GM21447 (cell line): ENCODE results near the gene MACROD2.

ENCODE experiments used
- ATAC-seq: cut with Tn5 transposase; IDR thresholded peaks from one replicate; pipeline ENCODE4 v1.9.1; 2021; ENCODE audit not compliant: unreplicated experiment

The MACROD2 gene

DNA sequence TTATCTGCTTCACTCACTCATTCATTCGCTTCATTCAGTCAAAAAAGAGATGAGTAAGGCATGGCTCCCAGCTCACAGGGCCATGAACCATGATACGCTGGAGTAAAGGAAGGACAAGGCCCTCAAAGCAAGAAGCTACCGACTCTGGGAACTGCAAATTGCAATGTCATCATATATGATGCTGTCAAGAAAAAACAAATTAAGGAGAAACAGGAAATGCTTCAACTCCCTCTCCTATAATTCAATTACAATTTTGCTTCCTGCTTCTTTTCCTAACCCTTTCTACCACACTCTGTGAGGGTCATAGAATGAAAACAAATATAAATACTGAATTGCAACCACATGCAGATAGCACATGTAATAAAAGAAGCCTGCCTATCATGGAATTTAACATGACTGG lies 1067.8 kb downstream of the MACROD2 start:
- no peak for ATAC-seq

DNA sequence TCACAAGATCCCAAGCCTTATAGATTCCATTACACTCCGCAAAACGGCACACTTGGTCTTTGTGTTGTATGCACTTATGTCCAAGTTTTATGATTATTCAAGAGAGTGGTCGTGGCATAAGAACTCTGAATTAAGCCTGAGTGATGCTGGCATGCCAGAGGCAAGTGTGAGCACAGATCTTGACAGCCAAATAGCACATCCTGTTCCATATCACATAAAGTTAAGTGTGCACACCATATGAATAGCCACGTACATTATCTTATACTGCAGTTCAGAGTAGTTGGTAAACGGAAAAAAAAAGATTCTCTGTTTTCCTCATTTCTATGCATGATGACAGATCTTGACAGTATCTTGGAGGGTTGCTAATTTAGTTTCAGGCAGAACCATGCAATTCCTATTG lies 1069.4 kb downstream of the MACROD2 start:
- ATAC-seq = no peak

DNA sequence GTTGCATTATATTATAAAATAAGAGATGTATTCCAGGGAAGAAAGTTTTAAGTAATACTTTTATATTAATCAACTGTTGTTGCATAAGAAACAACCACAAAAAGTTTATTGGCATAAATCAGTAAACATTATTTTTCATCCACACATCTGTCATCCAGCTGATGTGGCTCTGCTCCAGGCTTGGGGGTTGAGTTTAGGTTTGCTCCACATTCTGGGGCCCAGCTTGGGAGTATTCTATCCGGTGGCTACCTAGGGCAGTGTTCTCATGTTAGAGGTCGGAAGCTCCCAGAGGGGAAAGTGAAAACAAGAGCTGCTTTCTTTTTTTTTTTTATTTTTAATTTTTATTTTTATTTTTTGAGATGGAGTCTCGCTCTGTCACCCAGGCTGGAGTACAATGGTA lies 1070.5 kb downstream of the MACROD2 start:
- ATAC-seq = no peak

- ATAC-seq = no peak
Observed at GRCh38 chr20:15068486-15068885, 1073.2 kb downstream of the MACROD2 start.

GRCh38 chr20:15069355-15069754 lies 1074.0 kb downstream of the MACROD2 start:
- ATAC-seq = no peak

DNA sequence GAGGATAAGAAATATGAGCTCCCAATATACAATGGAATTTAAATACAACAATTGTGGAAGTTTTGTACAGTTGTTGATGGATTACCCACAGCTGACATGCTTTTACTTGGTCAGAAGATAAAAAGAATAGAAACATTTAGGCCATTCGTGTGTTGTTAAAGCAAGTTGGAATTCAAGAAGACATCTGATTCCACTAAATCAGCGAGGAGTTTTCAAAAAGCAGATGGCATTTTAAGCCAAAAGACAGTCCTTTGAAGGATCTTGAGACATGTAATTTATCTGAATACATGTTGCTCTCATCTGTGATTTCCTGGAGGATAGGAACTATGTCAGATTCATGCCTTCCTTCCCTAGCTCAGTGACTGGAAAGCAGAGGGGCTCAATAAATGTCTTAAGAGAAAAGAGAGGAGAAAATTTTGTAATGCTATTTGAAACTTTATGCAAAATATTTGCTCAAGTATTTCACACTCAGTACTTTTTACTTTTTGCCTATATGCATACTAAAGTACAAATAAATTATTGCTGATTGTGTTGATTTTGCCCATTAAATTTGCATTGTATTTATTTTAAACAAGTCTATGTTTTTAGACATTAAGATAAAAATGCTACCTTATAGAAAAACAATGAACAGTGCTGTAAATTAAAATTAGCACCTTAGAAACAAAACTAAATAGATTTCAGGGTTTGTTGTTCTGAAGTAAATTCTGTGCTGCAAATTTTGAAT lies 1075.9 kb downstream of the MACROD2 start:
- no peak for ATAC-seq

- no peak for ATAC-seq
Observed at GRCh38 chr20:15072316-15072715, 1077.0 kb downstream of the MACROD2 start.

GRCh38 chr20:15075586-15075985 lies 1080.3 kb downstream of the MACROD2 start:
- ATAC-seq = no peak

- no peak for ATAC-seq
Observed at GRCh38 chr20:15076785-15077184, 1081.5 kb downstream of the MACROD2 start.

GRCh38 chr20:15077733-15078250 lies 1082.5 kb downstream of the MACROD2 start:
- no peak for ATAC-seq

- no peak for ATAC-seq
Observed at GRCh38 chr20:15079594-15080340, 1084.5 kb downstream of the MACROD2 start.

DNA sequence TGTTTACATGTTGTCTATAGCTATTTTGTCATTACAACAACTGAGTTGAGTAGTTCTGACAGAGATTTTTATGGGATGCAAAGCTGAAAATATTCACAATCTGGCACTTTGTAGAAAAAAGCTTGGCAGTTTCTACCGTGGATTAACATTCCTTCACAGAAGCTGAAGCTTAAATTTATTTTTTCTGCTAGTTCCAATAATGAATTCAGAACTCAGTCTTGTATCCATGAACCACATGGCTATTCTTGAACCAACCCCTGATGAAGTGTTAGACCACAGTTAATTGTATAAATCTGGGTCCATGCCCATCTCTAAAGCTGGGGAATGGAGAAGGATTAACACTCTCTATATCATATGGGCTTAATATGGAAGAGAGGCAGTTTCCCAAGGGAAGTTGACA lies 1085.9 kb downstream of the MACROD2 start:
- ATAC-seq = no peak

DNA sequence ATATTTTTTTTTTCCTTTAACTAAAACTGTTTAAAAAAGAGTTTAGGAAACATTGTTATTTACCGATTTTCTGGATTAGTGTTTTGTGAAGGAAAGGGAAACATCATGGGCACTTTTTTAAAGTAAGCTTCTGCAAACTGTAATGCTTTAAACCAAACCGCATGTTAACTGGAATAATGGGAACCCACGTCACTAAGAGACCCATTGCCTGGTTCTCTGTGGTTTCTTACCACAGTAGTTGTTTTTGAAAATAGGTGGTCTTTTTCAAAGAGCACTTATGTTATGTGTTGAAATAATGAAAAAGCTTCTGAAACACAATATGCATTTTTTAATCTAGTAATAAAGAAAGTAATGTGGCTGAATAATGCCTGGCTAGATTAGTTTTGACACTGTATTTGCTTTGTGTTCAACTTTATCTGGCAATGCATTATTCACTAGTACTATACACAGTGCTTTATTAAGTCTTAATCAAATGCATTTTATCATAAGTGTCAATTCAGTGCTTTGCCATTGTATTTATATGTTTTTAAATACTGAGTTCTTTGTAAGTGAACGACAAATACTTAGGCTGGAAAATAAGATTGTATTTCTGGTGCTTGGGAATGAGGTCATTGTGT lies 1096.2 kb downstream of the MACROD2 start:
- no peak for ATAC-seq

DNA sequence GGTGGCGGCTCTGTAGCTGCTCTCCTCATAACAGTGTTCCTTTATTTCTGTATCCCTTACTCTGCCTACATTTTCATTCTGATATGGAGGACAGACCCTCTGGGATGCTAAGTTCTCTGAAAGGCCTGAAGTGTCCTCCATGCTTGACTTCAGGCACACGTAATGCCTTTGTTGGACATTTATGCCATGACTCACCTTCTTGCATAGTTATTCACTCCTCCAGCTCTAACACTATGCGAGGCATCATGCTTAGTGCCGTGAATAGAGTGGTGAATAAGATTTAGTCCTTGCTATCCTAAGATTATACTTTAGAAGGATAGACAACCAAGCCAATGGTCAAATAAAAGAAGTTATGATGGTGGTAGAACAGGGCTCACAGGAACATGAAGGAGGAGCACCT lies 1103.0 kb downstream of the MACROD2 start:
- no peak for ATAC-seq

- no peak for ATAC-seq
Observed at GRCh38 chr20:15099130-15099529, 1103.8 kb downstream of the MACROD2 start.

GRCh38 chr20:15100506-15101160 lies 1105.3 kb downstream of the MACROD2 start:
- peak; percentile 65 for ATAC-seq

DNA sequence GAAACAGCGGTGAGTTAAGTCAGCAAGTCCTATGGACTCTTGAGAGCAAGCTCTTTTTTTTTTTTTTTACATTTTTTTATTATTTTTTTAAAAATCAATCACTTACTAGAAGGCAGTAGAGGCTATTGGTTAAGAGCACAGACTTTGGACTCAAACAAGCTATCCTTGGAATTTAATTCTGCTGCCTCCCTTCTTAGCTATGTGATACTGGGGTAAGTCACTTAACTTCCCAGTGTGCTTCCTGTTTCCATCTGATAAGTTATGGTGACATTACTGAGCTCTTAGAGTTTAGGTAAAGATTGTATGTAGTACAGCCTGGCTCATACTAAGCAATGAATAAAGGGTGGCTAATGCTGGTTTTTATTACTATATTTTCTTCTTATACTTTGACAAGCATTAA lies 1112.6 kb downstream of the MACROD2 start:
- no peak for ATAC-seq

DNA sequence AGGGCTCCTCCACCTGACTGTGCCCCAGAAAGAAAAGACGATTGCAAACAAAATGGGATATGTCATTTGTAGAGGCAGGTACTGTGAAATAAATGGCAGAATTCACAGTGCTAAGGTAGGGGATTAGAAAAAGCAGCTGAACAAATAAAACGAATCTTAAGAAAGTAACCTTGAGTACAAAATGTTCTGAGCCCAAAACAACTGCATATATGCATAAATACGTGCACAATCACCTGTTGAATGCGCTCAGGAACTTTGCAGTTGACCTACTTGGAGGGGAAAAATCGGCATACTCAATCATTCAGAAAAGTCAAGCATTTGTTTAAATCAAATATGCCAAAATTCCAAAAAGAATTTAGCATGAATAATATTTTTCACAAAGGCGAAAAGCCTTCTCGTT lies 1114.2 kb downstream of the MACROD2 start:
- no peak for ATAC-seq

DNA sequence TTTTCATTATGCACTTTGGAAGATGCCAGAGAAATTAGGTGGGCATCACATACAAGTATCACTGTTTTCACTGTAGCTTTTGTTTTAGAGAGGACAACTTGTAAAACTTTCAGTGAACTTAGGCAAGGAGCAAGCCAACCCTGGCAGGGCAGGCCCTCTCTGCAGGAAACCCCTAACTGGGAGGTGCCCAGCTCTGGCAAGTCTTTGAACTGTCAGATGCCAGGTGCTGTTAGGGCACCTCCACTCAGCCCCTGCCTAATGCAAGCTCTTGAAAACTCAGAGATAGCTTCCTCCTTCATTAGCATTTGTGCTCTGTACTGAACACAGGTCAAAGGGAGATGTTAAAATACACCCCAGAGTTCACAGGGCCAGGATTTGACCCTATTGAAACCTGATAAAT lies 1116.3 kb downstream of the MACROD2 start:
- no peak for ATAC-seq

GRCh38 chr20:15113144-15113773 lies 1117.9 kb downstream of the MACROD2 start:
- ATAC-seq = no peak
